Stimulated activated CD4-positive, alpha-beta T cell treated with anti-CD3 and anti-CD28 coated beads, Interleukin-2, amount 100 ng/mL, for 24 hours (primary cell): Measurements from ENCODE around the gene ENPP3.

Source experiments
- DNase-seq, 2 donors: peaks; one replicate each; pipeline ENCODE4 v3.0.0-alpha.2; 2020

ENPP3 gene

DNA sequence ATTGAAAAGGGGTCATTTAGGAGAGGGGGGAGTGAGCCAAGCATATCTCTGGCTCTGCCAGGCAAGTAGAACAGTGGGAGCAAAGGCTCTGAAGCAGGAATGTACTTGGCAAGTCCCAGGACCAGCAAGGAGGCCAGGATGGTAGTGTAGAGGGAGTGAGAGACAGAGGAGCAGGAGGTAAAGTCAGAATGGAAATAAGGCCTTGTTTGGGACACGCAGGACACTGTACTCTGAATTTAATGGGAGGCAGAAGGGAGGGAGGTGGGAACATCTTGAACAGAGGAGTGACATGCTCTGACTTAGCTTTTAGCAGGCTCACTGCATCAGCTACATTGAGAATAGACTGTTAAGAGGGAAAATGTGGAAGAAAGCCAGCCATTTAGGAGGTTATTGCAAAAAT is 133.7 kb downstream of the ENPP3 start:
- no peak for DNase-seq

DNA sequence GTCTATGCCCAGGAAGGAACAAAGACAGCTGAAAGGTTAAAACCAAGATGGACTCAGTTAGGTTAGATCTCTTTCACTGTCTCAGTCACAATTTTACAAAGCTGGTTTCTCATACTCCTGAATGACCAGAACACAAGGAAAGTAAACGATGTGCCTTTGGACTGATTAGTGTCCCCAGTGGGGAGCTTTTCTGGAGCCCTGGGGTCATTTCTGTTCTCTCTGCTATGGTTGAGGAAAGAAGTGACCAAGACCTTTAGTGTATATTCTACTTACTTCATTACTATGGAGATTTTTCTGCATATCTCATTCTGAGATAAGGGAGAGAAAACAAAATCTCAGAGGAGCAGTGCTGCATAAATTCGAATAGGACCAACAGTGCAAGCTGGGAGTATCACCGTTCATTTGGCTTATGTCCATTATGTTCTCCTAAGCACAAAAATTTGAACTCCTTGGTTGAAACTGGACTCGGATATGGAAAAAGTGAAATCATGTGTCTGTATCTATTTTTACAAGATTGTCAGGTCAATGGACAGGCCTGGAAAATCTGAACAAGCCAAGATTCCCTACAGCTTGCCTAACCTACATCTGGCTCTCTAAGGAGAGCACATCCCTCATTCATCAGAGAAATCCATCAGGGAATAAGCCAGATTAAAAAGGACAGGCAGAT is 136.3 kb downstream of the ENPP3 start:
- DNase-seq: no peak

DNA sequence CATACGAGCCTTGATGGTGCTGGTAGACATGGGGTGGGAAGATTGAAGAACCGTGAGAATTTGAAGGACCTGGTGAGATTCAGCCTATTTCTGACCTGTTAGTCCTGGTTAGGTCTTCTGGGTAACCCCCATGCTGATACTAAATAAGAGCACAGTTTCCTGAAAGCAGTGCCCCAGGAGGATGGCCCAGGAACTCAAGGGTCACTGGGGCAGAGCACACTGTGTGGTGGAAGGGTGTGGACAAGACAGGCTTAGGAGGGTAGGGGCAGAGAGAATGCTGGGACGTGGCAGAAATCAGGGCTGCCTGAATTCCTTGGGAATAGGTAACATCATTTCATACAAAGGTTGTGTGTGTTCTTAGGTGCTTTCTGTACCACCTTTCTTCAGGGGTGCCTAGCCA is 138.8 kb downstream of the ENPP3 start:
- no peak for DNase-seq

- DNase-seq: no peak
Observed at GRCh38 chr6:131776985-131777384, 139.9 kb downstream of the ENPP3 start.

DNA sequence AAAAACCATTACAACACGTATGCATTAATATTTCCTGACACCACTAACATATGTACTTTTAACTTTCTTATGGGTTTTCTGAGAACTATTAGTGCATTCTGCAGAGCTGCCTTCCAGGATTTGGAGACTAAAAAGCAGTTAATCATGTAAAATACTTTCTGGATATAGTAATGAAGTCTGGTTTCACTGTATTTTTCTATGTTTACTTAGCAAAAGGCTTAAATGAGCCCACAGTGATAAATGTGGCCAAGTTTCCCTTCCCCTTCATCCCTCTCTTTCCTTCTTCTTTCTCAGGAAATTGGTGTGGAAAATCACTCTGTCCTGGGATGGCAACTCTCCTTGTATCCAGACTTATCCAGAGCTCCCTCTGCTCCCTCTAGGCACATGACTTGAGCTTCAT is 141.1 kb downstream of the ENPP3 start:
- no peak for DNase-seq

GRCh38 chr6:131779304-131779703 is 142.2 kb downstream of the ENPP3 start:
- no peak for DNase-seq

DNA sequence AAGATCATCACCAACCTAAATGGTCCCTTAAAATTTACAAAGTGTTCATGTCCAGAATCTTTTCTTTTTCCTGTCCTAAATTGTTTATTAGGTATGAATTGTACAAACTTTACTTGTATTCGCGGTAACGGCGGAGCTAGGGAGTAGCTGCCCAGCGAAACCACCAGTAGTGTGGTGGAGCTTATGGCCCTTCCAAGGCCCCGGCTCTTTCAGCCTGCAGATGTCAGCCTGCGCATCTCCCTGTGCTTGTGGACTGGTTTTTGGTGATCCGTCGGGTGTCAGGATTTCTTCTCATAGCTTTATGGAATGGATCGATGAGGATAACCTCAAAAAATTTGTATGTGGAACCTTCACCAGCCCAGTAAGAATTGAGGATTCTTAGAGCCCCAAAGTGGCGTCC is 143.5 kb downstream of the ENPP3 start:
- no peak for DNase-seq

- no peak for DNase-seq
Observed at GRCh38 chr6:131781687-131782086, 144.6 kb downstream of the ENPP3 start.

DNA sequence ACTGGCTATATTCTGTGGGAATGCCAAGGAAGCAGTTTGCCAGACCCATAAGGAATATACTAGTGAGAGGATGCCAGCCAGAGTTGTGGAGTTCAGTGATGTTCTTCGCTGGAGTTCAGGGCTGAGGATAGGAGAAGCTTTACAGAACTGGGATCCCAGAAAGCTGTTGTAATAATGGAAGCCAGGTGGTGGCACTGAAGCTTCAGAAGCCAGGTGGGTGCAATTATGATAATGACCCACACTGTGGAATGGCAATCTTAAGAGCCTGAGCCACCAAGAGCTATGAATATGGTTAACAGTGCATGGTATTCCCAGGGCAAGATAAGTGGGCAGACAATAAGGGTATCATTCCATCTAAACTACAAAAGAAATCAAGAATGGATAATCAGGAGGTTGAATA is 145.7 kb downstream of the ENPP3 start:
- DNase-seq: no peak

DNA sequence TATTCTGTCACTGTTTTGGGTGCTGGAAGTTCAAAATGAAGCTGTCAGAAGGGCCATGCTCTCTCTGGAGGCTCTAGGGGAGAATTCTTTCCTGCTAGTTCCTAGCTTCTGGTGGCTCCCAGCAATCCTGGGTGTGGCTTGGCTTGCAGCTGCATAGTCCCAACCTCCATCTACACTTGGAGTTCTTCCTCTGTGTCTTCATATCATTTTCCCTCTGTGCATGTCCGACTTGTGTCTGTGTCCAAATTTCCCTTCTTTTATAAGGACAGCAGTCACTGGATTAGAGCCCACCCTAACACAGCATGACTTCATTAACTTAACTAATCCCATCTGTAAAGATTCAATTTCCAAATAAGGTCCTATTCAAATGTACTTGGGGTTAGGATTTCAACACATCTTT is 147.5 kb downstream of the ENPP3 start:
- no peak for DNase-seq

DNA sequence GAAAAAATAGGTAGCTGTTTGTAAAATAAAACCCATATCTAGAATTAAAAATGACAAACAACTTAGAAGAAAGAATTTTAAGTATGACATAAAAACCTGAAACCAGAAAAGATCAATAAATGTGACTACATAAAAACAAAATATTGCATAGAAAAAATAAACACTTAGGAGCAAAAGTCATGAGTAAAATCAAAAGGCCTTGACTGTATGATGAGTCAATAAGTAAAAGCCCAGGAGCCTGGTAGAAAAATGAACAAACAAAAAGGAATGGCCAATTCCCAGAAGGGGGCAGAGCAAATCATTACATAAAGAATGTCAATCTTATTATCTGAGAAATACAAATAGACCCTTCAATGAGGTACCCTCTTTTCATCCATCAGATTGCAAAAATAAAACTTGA is 150.0 kb downstream of the ENPP3 start:
- DNase-seq: no peak

DNA sequence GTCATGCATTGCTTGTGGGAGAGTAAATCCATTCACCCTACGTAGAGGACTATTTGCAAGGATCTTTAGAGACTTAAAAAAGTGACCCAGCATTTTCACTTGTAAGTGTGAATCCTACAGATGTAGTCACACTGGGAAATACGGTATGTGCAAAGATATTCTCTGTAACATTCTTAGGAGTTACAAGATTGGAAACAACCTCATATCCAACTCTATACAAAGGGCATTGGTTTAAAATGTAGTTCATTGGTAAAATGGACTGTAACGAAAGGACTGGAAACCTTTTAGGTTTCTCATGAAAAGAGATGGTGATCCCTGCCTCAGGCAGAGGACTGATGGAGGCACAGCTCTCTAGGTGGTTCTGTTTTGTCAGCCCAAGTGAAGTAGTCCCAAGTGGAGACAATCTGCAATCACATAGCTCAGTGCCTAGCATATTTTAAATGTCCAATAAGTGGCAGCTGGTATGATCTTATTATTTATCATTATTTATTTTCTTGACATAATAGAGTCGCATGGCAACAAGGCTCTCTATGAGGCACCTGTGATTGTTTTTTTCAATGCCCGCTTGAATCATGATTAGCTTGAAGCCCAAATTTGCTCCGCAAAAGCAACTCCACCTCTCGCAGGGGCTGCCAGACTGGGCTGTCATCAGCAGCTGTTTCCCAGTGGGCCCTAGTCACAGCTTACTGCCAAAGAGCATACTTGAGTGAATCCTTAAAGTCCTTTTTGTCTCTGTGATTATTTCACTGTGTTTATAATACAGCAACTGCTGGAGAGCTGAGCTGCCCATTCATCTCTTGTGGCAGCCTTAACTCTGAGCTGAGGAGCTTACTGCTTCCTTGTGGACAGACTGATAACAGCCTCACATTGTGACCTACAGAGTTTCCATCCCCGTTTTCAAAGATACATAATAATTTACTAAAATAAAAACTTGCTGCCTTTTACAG is 150.9 kb downstream of the ENPP3 start:
- no peak for DNase-seq

DNA sequence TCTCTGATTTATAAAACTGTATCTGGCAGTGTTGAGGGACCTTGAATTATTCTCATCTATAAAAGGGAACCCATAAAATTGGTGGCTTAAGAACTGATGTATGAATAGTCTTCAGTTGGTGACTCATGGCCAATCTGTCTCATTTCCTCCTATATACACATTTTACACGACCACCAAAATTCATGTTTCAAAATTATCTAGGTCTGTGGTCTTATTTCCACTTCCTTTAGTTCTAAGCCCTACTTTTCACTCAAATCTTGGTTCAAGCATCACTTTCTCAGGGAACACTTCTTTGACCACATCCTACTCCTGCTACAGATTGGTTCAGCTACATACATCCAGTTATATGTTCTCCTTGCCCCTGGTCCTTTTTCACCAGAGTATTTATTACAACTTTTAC is 152.1 kb downstream of the ENPP3 start:
- DNase-seq: no peak

DNA sequence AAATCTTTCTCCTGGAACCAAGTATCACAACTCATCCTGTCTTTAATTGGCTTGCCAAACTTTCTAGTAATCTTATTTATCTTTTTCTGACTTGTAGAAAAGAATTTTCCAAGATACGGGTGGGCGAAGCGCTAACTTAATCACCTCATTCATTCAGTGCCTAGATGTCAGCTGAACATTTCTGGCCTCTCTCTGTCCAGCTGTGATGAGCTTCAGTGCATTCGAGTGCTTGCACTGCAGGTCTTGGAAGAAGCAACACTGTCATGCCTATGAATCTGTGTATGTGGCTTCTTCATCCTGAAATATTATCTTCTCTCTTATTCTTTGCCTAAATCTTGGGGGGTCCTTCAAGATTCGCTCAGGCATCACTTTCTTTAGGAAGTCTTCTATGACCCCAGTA is 154.4 kb downstream of the ENPP3 start:
- DNase-seq: no peak

- no peak for DNase-seq
Observed at GRCh38 chr6:131792091-131792496, 155.0 kb downstream of the ENPP3 start.

- no peak for DNase-seq
Observed at GRCh38 chr6:131795366-131795765, 158.3 kb downstream of the ENPP3 start.
